H1 (cell line): ENCODE measurements around the gene FAM240A. TPM values are rescaled to one million over a fixed set of nuclear protein-coding genes. Genes with fewer than 3 reads are reported as not detected.

ENCODE experiments used
- ATF2 ChIP-seq: IDR thresholded peaks from 2 replicates; pipeline ENCODE4 v1.6.1; 2012; ENCODE audit warnings: low read length, inconsistent platforms
- CHD7 ChIP-seq: fragments of 300-600 bp; sonication (generic); IDR thresholded peaks from 2 replicates; pipeline ENCODE4 v1.7.1; 2012; ENCODE audit warnings: low read length, moderate library complexity, mild to moderate bottlenecking, inconsistent platforms; ENCODE audit not compliant: insufficient replicate concordance
- MAFK ChIP-seq: IDR thresholded peaks from 2 replicates; pipeline ENCODE4 v1.6.1; 2012; ENCODE audit warnings: low read depth, mild to moderate bottlenecking, improper control_type of control experiment, low read length
- RNF2 ChIP-seq: fragments of 200-900, 300-1000 bp; sonication (generic); IDR thresholded peaks from 2 replicates; pipeline ENCODE4 v1.7.1; 2016; ENCODE audit warnings: borderline replicate concordance, low read depth, mild to moderate bottlenecking, antibody characterized with exemption, low read length; ENCODE audit not compliant: poor library complexity, severe bottlenecking; ENCODE audit errors: missing control alignments
- SIN3A ChIP-seq, 2 experiments: IDR thresholded peaks in 1 of 2; conservative IDR thresholded peaks in 1 of 2; 2 replicates each; pipeline ENCODE4 v1.6.1; 2011 to 2012; ENCODE audit warnings: low read length in 2 of 2, improper control_type of control experiment in 1 of 2, low read depth in 1 of 2, mild to moderate bottlenecking in 1 of 2
- SP2 ChIP-seq: IDR thresholded peaks from 2 replicates; pipeline ENCODE4 v1.6.1; 2012; ENCODE audit warnings: mild to moderate bottlenecking, low read length, inconsistent platforms
- SRF ChIP-seq: IDR thresholded peaks from 2 replicates; pipeline ENCODE4 v1.6.1; 2011; ENCODE audit warnings: mild to moderate bottlenecking, low read depth, low read length, moderate library complexity
- polyA plus RNA-seq, 7 experiments: library from polyadenylated mRNA; depleted of rRNA in 3 of 7; stranded (reverse) in 5 of 7; unstranded in 2 of 7; fragments of >200 nt in 5 of 7; fragments of 200-250 nt in 2 of 7; gene quantifications; 1 replicate in 5 of 7; 2 replicates in 1 of 7; 4 replicates in 1 of 7; pipeline versions ENCODE4 v1.2.1 to v1.2.3, GENCODE V29; 2011 to 2013; ENCODE audit warnings: missing spikeins in 2 of 7, mixed read lengths in 2 of 7
- total RNA-seq: library from RNA; stranded (reverse); fragmentation: NEBNext Ultra II Directional; extraction: Animal tissue kit (Norgen Biotek cat#: 25700); gene quantifications from 2 replicates; pipeline ENCODE4 v1.2.1, GENCODE V29; 2021

The FAM240A gene
- total and polyA plus RNA-seq, 2 of the 8 experiments (the other 6 are each of a cell fraction or from before 2014, with no cell fraction given), result 0.08 TPM; not detected in 1

- TF ChIP-seq ATF2 (no peak), MAFK (no peak), CHD7 (no peak), SP2 (no peak), SRF (no peak), SIN3A (conservative IDR thresholded peaks at IDR 0.05 in 1 of 2, IDR thresholded peaks at IDR 0.05 in 1 of 2; ENCODE audit: low read depth in 1 of 2, low read length in 2 of 2) (no peak), RNF2 (no peak)
Measured at GRCh38 chr3:46664971-46665762, 52.8 kb downstream of the FAM240A start (continued).
